ENCODE data around the gene HAUS3.

- TF ChIP-seq POLR2AphosphoS5 (IDR thresholded peaks at IDR 0.05; ENCODE audit: borderline replicate concordance, low read depth, low read length): no peak
- TF ChIP-seq EZH2 (IDR thresholded peaks at IDR 0.05): no peak
Measured at GRCh38 chr4:2256156-2256731, 14.3 kb upstream of the HAUS3 start.

Measured in SK-N-MC (cell line).